H1 (cell line): ENCODE results near the gene WFIKKN1. TPM values are rescaled to one million over a fixed set of nuclear protein-coding genes. Genes with fewer than 3 reads are reported as not detected.

Source experiments
- CTCF ChIA-PET: fragments of 300-600 bp; sonication (Branson Sonifier 250); formaldehyde crosslinking; loops from one replicate; lab custom pipeline; 2021; ENCODE audit not compliant: partially characterized antibody; lab: Charles Lee
- POLR2A ChIA-PET: fragments of 300-600 bp; sonication (Branson Sonifier 250); formaldehyde crosslinking; loops from one replicate; lab custom pipeline; 2021; ENCODE audit warnings: inconsistent platforms; ENCODE audit not compliant: partially characterized antibody; lab: Charles Lee
- DNase-seq, 2 experiments: peaks; one replicate each; pipeline versions ENCODE4 v3.0.0 to v3.0.0-alpha.2; 2010 to 2022; ENCODE audit warnings: low spot score in 2 of 2, low read depth in 1 of 2, mixed read lengths in 1 of 2
- FAIRE-seq: peaks from 2 replicates; lab custom pipeline; 2011; peaks lifted over from hg19 to GRCh38; lab: Jason Lieb, UNC
- H2AFZ ChIP-seq: 2 replicates; pipeline ENCODE4 v1.8.1; 2012; ENCODE audit warnings: low read length, inconsistent platforms
- H2AK5ac ChIP-seq: 2 replicates; pipeline ENCODE4 v1.6.1; 2013; ENCODE audit warnings: low read depth, low read length
- H2BK120ac ChIP-seq: replicated peaks from 2 replicates; pipeline ENCODE3; 2013; ENCODE audit warnings: low read depth, low read length, inconsistent platforms
- H2BK12ac ChIP-seq: 2 replicates; pipeline ENCODE4 v1.6.1; 2013; ENCODE audit warnings: low read depth, low read length
- H2BK15ac ChIP-seq: 2 replicates; pipeline ENCODE4 v1.6.1; 2013; ENCODE audit warnings: low read length
- H2BK20ac ChIP-seq: 2 replicates; pipeline ENCODE4 v1.6.1; 2013; ENCODE audit warnings: low read length
- H2BK5ac ChIP-seq: 2 replicates; pipeline ENCODE4 v1.6.1; 2013; ENCODE audit warnings: low read depth, low read length
- H3K14ac ChIP-seq: 2 replicates; pipeline ENCODE4 v1.6.1; 2013; ENCODE audit warnings: inconsistent platforms; ENCODE audit not compliant: insufficient read length
- H3K18ac ChIP-seq: 2 replicates; pipeline ENCODE4 v1.6.1; 2013; ENCODE audit warnings: low read length; ENCODE audit errors: extremely low read depth
- H3K23ac ChIP-seq: 2 replicates; pipeline ENCODE4 v1.6.1; 2013; ENCODE audit warnings: inconsistent platforms; ENCODE audit not compliant: insufficient read length
- H3K23me2 ChIP-seq: 2 replicates; pipeline ENCODE4 v1.6.1; 2013; ENCODE audit warnings: low read depth, low read length
- H3K27ac ChIP-seq: 2 replicates; pipeline ENCODE4 v1.6.1; 2011; ENCODE audit warnings: low read depth, low read length, inconsistent platforms
- H3K27me3 ChIP-seq, 4 experiments: replicated peaks in 1 of 4; 1 replicate in 1 of 4; 2 replicates in 3 of 4; pipeline versions ENCODE4 v1.6.1 to v1.8.1; 2011 to 2013; ENCODE audit warnings: low read length in 3 of 4, mild to moderate bottlenecking in 3 of 4, inconsistent platforms in 2 of 4, mixed read lengths in 2 of 4, moderate library complexity in 1 of 4; ENCODE audit not compliant: control insufficient read depth in 3 of 4, insufficient read depth in 3 of 4; ENCODE audit errors: extremely low read depth in 1 of 4
- H3K36me3 ChIP-seq, 4 experiments: 2 replicates each; pipeline versions ENCODE4 v1.6.1 to v1.8.1; 2011 to 2013; ENCODE audit warnings: mild to moderate bottlenecking in 4 of 4, low read length in 3 of 4, moderate library complexity in 2 of 4, control low read depth in 1 of 4, inconsistent platforms in 1 of 4; ENCODE audit not compliant: insufficient read depth in 4 of 4, control insufficient read depth in 2 of 4
- H3K4ac ChIP-seq: replicated peaks from 2 replicates; pipeline ENCODE3; 2013; ENCODE audit warnings: low read length, low read depth, mixed read lengths, inconsistent platforms; ENCODE audit not compliant: insufficient read length
- H3K4me1 ChIP-seq, 4 experiments: replicated peaks in 1 of 4; 1 replicate in 1 of 4; 2 replicates in 3 of 4; pipeline versions ENCODE4 v1.6.1 to v1.8.1; 2011 to 2013; ENCODE audit warnings: low read length in 3 of 4, inconsistent platforms in 2 of 4, mixed read lengths in 1 of 4; ENCODE audit not compliant: insufficient read depth in 4 of 4, control insufficient read depth in 3 of 4
- H3K4me2 ChIP-seq, 2 experiments: 2 replicates each; pipeline versions ENCODE4 v1.6.1 to v1.8.1; 2011 to 2013; ENCODE audit warnings: low read depth in 2 of 2, low read length in 2 of 2, control low read depth in 1 of 2, inconsistent platforms in 1 of 2, mild to moderate bottlenecking in 1 of 2; ENCODE audit not compliant: insufficient read depth in 1 of 2
- H3K4me3 ChIP-seq, 4 experiments: fragments of 200-600, 300-600 bp in 1 of 4; sonication (generic), shearing (Covaris generic), sonication (Bioruptor Twin) in 1 of 4; 2 replicates each; pipeline versions ENCODE4 v1.5.1 to v1.8.1; 2011 to 2016; ENCODE audit warnings: low read length in 4 of 4, low read depth in 3 of 4, control low read depth in 2 of 4, inconsistent platforms in 2 of 4, mild to moderate bottlenecking in 2 of 4, mixed read lengths in 1 of 4, moderate library complexity in 1 of 4; ENCODE audit not compliant: insufficient read depth in 2 of 4; ENCODE audit errors: extremely low read depth in 1 of 4
- H3K56ac ChIP-seq: replicated peaks from 2 replicates; pipeline ENCODE3; 2013; ENCODE audit warnings: low read depth, mild to moderate bottlenecking, mixed read lengths, low read length, inconsistent platforms; ENCODE audit not compliant: insufficient read length
- H3K79me1 ChIP-seq: 2 replicates; pipeline ENCODE4 v1.6.1; 2013; ENCODE audit warnings: low read depth, low read length, control low read depth
- H3K79me2 ChIP-seq, 2 experiments: 2 replicates each; pipeline versions ENCODE4 v1.6.1 to v1.8.1; 2012 to 2013; ENCODE audit warnings: low read length in 2 of 2, mild to moderate bottlenecking in 2 of 2, inconsistent platforms in 1 of 2; ENCODE audit not compliant: insufficient read depth in 2 of 2, control insufficient read depth in 1 of 2
- H3K9ac ChIP-seq, 4 experiments: replicated peaks in 1 of 4; 1 replicate in 1 of 4; 2 replicates in 3 of 4; pipeline versions ENCODE4 v1.6.1 to v1.8.1; 2011 to 2013; ENCODE audit warnings: low read depth in 3 of 4, low read length in 3 of 4, control low read depth in 2 of 4, mild to moderate bottlenecking in 2 of 4, moderate library complexity in 2 of 4, inconsistent platforms in 1 of 4; ENCODE audit errors: extremely low read depth in 1 of 4
- H3K9me3 ChIP-seq, 2 experiments: 2 replicates each; pipeline versions ENCODE4 v1.6.1 to v1.8.1; 2012 to 2013; ENCODE audit warnings: mild to moderate bottlenecking in 2 of 2, moderate library complexity in 2 of 2, control low read depth in 1 of 2, inconsistent platforms in 1 of 2, low read depth in 1 of 2, low read length in 1 of 2, mixed read lengths in 1 of 2; ENCODE audit not compliant: insufficient read depth in 2 of 2
- H4K20me1 ChIP-seq, 2 experiments: replicated peaks in 1 of 2; 2 replicates each; pipeline versions ENCODE3 to v1.8.1; 2011 to 2013; ENCODE audit warnings: inconsistent platforms in 2 of 2, low read length in 2 of 2, mild to moderate bottlenecking in 1 of 2; ENCODE audit not compliant: insufficient read depth in 2 of 2, control insufficient read depth in 1 of 2
- H4K5ac ChIP-seq: 2 replicates; pipeline ENCODE4 v1.6.1; 2013; ENCODE audit warnings: low read length, low read depth, mixed read lengths, inconsistent platforms; ENCODE audit not compliant: insufficient read length
- H4K8ac ChIP-seq: 2 replicates; pipeline ENCODE4 v1.8.0; 2013; ENCODE audit warnings: mild to moderate bottlenecking, moderate library complexity, low read length, inconsistent platforms; ENCODE audit not compliant: insufficient read depth; ENCODE audit errors: extremely low read depth
- H4K91ac ChIP-seq: replicated peaks from 2 replicates; pipeline ENCODE3; 2013; ENCODE audit warnings: low read length, mixed read lengths, inconsistent platforms; ENCODE audit not compliant: insufficient read length
- ASH2L ChIP-seq: fragments of 200-600, 300-600 bp; sonication (generic); IDR thresholded peaks from one replicate; pipeline ENCODE4 v1.7.1; 2017; ENCODE audit warnings: low read length
- CTBP2 ChIP-seq: IDR thresholded peaks from 2 replicates; pipeline ENCODE4 v1.7.0; 2011; ENCODE audit warnings: borderline replicate concordance, mild to moderate bottlenecking, moderate library complexity, mixed read lengths, low read length; ENCODE audit not compliant: insufficient read depth, insufficient read length
- GABPA ChIP-seq: IDR thresholded peaks from 2 replicates; pipeline ENCODE4 v1.6.1; 2011; ENCODE audit warnings: mild to moderate bottlenecking, low read length, moderate library complexity, borderline replicate concordance; ENCODE audit not compliant: insufficient read depth
- NANOG ChIP-seq: IDR thresholded peaks from 2 replicates; pipeline ENCODE4 v1.6.1; 2011; ENCODE audit warnings: low read length, low read depth, mild to moderate bottlenecking, inconsistent platforms; ENCODE audit not compliant: insufficient read depth, poor library complexity, severe bottlenecking
- RAD21 ChIP-seq, 2 experiments: IDR thresholded peaks in 1 of 2; conservative IDR thresholded peaks in 1 of 2; 2 replicates each; pipeline ENCODE4 v1.6.1; 2011; ENCODE audit warnings: low read depth in 2 of 2, low read length in 2 of 2, improper control_type of control experiment in 1 of 2, inconsistent platforms in 1 of 2, mild to moderate bottlenecking in 1 of 2, moderate library complexity in 1 of 2
- SIRT6 ChIP-seq: IDR thresholded peaks from one replicate; pipeline ENCODE4 v1.7.1; 2012; ENCODE audit warnings: low read length, inconsistent platforms
- TAF1 ChIP-seq: IDR thresholded peaks from 2 replicates; pipeline ENCODE4 v1.6.1; 2011; ENCODE audit warnings: mild to moderate bottlenecking, low read depth, low read length
- WGBS, 2 experiments: shearing (Covaris generic) in 1 of 2; methylation state at CpG; one replicate each; pipeline versions ENCODE4 v1.1.6 to v1.1.7; 2013 to 2015; ENCODE audit warnings: low lambda C conversion rate in 2 of 2, mixed read lengths in 2 of 2, inconsistent platforms in 1 of 2, low coverage in 1 of 2, missing lambda C conversion rate in 1 of 2; ENCODE audit not compliant: insufficient replicate concordance in 2 of 2, insufficient coverage in 1 of 2, insufficient read length in 1 of 2; ENCODE audit errors: extremely low coverage in 1 of 2, missing lambda C conversion rate in 1 of 2; 5-methylcytosine and 5-hydroxymethylcytosine counted together
- polyA plus RNA-seq, 7 experiments: library from polyadenylated mRNA; depleted of rRNA in 3 of 7; stranded (reverse) in 5 of 7; unstranded in 2 of 7; fragments of >200 nt in 5 of 7; fragments of 200-250 nt in 2 of 7; gene quantifications; 1 replicate in 5 of 7; 2 replicates in 1 of 7; 4 replicates in 1 of 7; pipeline versions ENCODE4 v1.2.1 to v1.2.3, GENCODE V29; 2011 to 2013; ENCODE audit warnings: missing spikeins in 2 of 7, mixed read lengths in 2 of 7
- total RNA-seq: library from RNA; stranded (reverse); fragmentation: NEBNext Ultra II Directional; extraction: Animal tissue kit (Norgen Biotek cat#: 25700); gene quantifications from 2 replicates; pipeline ENCODE4 v1.2.1, GENCODE V29; 2021
- TF ChIP-seq, protein P1 (sequence below): IDR thresholded peaks from 2 replicates; pipeline ENCODE4 v1.6.1; 2011; ENCODE audit warnings: low read length, improper control_type of control experiment
- TF ChIP-seq, protein P2 (sequence below): IDR thresholded peaks from 2 replicates; pipeline ENCODE4 v1.6.1; 2012; ENCODE audit warnings: inconsistent platforms

The WFIKKN1 gene
- total and polyA plus RNA-seq, 2 of the 8 experiments (the other 6 are each of a cell fraction or from before 2014, with no cell fraction given): 11.4 to 15.8 TPM

DNA sequence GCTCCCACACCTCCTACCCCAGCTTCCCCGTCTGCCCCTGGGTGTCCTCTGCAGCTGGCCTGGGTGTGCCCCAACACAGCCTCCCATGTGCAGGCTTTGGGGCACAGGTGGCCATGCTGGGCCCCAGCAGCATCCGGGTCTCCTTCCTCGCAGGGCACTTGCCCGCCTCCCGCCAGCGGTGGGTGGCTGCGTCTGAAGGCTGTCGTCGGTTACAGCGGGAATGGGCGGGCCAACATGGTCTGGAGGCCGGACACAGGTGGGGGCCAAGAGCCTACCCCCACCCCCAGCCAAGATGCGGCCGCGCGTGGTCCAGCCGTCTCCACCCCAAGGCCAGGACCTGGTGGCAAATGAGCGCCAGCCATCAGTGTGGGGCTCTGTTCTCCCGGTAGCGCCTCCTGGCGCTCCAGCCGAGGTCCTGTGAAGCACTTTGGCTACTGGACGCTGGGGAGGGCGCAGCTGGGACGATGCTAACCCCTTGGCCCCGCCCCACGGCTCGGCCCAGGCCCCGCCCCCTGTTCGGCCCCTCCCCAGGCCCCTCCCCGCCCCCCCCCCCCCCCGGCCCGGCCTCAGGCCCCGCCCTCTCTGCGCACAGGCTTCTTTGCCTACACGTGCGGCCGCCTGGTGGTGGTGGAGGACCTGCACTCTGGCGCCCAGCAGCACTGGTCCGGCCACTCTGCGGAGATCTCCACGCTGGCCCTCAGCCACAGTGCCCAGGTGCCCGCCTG is 29.8 kb downstream of the WFIKKN1 start:
- no peak overlapping the region for H3K27ac ChIP-seq
- H3K14ac ChIP-seq: no peak overlapping the region
- H3K27me3 ChIP-seq: no peaks in the 10 kb centered on the region
- 39% methylated on average over 20 of the region's 43 CpGs; no CpG with 5 or more reads in 1 of the 2 experiments for WGBS, 2 experiments
- FAIRE-seq: peak; percentile 55
- peaks cover 0 to 8% (median 1%) of the 10 kb centered on the region in 4 experiments; a peak in 4 of 7 replicates for H3K4me1 ChIP-seq
- no peaks in the 10 kb centered on the region for H3K79me1 ChIP-seq
- no peak overlapping the region for H2AK5ac ChIP-seq
- H4K20me1 ChIP-seq: no peaks in the 10 kb centered on the region
- no peak overlapping the region; the same call in 1 of the 2 replicates for H2AFZ ChIP-seq
- no peak overlapping the region for H2BK120ac ChIP-seq
- DNase-seq: peak in 1 of 2 experiments; percentile 86
- no peaks in the 10 kb centered on the region for H3K79me2 ChIP-seq
- H2BK20ac ChIP-seq: no peak overlapping the region
- no peak overlapping the region for H3K9ac ChIP-seq
- H3K4ac ChIP-seq: peak overlapping the region; percentile 77
- H3K4me2 ChIP-seq: peak overlapping the region in 1 of 2 experiments; percentile 53; a peak in 2 of 4 replicates
- H2BK5ac ChIP-seq: 0 out of 2 replicates have a peak overlapping the region, but pooled peaks have one; percentile 41
- no peak overlapping the region for H3K23ac ChIP-seq
- H3K9me3 ChIP-seq: no peaks in the 10 kb centered on the region
- H4K91ac ChIP-seq: peak overlapping the region; percentile 98
- peaks cover 0 to 25% (median 1%) of the 10 kb centered on the region in 4 experiments; a peak in 3 of 8 replicates for H3K36me3 ChIP-seq
- ChIA-PET CTCF (interaction anchor here (0.6 to 11.3 kb wide), 19 partner anchors 10 to 264 kb away, joined by 3 to 104 read pairs (median 4); partner anchors contain the start of genes METTL26 and WDR90), POLR2A (interaction anchor here (0.7 to 17.4 kb wide), 6 partner anchors 10 to 31 kb away, joined by 3 to 214 read pairs (median 6); partner anchors contain the start of genes JMJD8, RHBDL1, STUB1 and WDR90)
- H3K18ac ChIP-seq: peak overlapping the region; percentile 71; the same call in 1 of the 2 replicates
- no peak overlapping the region for H2BK12ac ChIP-seq
- no peaks in the 10 kb centered on the region for H3K23me2 ChIP-seq
- H4K8ac ChIP-seq: peak overlapping the region; percentile 85
- H3K4me3 ChIP-seq: no peak overlapping the region
- peak overlapping the region; percentile 81; the same call in 1 of the 2 replicates for H2BK15ac ChIP-seq
- H4K5ac ChIP-seq: no peak overlapping the region
- H3K56ac ChIP-seq: no peak overlapping the region
- TF ChIP-seq SIRT6: no peak
- TF ChIP-seq, protein P1, sequence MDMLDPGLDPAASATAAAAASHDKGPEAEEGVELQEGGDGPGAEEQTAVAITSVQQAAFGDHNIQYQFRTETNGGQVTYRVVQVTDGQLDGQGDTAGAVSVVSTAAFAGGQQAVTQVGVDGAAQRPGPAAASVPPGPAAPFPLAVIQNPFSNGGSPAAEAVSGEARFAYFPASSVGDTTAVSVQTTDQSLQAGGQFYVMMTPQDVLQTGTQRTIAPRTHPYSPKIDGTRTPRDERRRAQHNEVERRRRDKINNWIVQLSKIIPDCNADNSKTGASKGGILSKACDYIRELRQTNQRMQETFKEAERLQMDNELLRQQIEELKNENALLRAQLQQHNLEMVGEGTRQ: no peak
- no peak for TF ChIP-seq CTBP2
- 0 out of 2 replicates have a peak, but pooled peaks have one; percentile 60 for TF ChIP-seq TAF1
- TF ChIP-seq GABPA: peak; percentile 62; the same call in 1 of the 2 replicates
- TF ChIP-seq ASH2L: no peak
- TF ChIP-seq RAD21 (IDR thresholded peaks at IDR 0.05 in 1 of 2, conservative IDR thresholded peaks at IDR 0.05 in 1 of 2; ENCODE audit: low read depth in 2 of 2, low read length in 2 of 2): peak; percentile 39 to 44
- TF ChIP-seq NANOG: peak; percentile 3
- TF ChIP-seq, protein P2, sequence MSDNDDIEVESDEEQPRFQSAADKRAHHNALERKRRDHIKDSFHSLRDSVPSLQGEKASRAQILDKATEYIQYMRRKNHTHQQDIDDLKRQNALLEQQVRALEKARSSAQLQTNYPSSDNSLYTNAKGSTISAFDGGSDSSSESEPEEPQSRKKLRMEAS: peak; percentile 86
